Adrenal gland (tissue), 12 donors: Measurements from ENCODE around the gene FAM20A. TPM values are rescaled to one million over a fixed set of nuclear protein-coding genes. Genes with fewer than 3 reads are reported as not detected.
A peak's percentile ranks its signal among the peaks of the same experiment; 100 is the strongest.

Source experiments
- DNase-seq, 7 donors: peaks; one replicate each; pipeline ENCODE4 v3.0.0-alpha.2; 2019 to 2020
- H3K27ac ChIP-seq, 5 donors: fragments of 200-600 bp; sonication (generic) in 4 of 5; 1 replicate in 3 of 5; 2 replicates in 2 of 5; pipeline versions ENCODE4 v1.5.1 to v1.8.0; 2016 to 2020; ENCODE audit warnings: mild to moderate bottlenecking in 1 of 5
- H3K27me3 ChIP-seq: fragments of 200-600 bp; 2 replicates; pipeline ENCODE4 v1.8.0; 2021
- H3K36me3 ChIP-seq, 2 donors: fragments of 200-600 bp; replicated peaks in 1 of 2; 1 replicate in 1 of 2; 2 replicates in 1 of 2; pipeline versions ENCODE4 v1.5.1 to v1.8.0; 2018 to 2022
- H3K4me1 ChIP-seq, 2 donors: fragments of 200-600 bp; replicated peaks in 1 of 2; 1 replicate in 1 of 2; 2 replicates in 1 of 2; pipeline versions ENCODE4 v1.5.1 to v1.8.0; 2018 to 2021
- H3K4me3 ChIP-seq, 4 donors: fragments of 200-600 bp; sonication (generic) in 3 of 4; one replicate each; pipeline ENCODE4 v1.5.1; 2016 to 2018
- H3K9me3 ChIP-seq, 3 donors: fragments of 200-600 bp; sonication (generic) in 1 of 3; replicated peaks in 1 of 3; 1 replicate in 2 of 3; 2 replicates in 1 of 3; pipeline versions ENCODE4 v1.5.1 to v1.8.0; 2016 to 2021
- CTCF ChIP-seq, 6 experiments: fragments of 450-650 bp in 4 of 6; fragments of 200-600 bp in 2 of 6; sonication (generic) in 1 of 6; IDR thresholded peaks; 1 replicate in 5 of 6; 2 replicates in 1 of 6; pipeline versions ENCODE4 v1.5.1 to v1.8.0; 2016 to 2021; ENCODE audit warnings: antibody characterized with exemption in 6 of 6, mild to moderate bottlenecking in 2 of 6, moderate library complexity in 1 of 6
- POLR2A ChIP-seq, 2 donors: fragments of 450-650 bp; IDR thresholded peaks; one replicate each; pipeline ENCODE4 v1.6.1; 2017; ENCODE audit warnings: antibody characterized with exemption in 2 of 2, mild to moderate bottlenecking in 2 of 2, moderate library complexity in 1 of 2
- WGBS, 4 donors: extraction: QIAGEN DNeasy Blood & Tissue Kit in 2 of 4; methylation state at CpG; one replicate each; pipeline versions ENCODE4 v1.1.5 to v1.1.7; 2013 to 2017; 5-methylcytosine and 5-hydroxymethylcytosine counted together
- intact Hi-C, 2 donors: fragments of 100-400 bp; cut with DNase I; formaldehyde crosslinking; loops; one replicate each; pipeline versions ENCODE4 v1.14.1 to v1.15.0; 2022 to 2023
- polyA plus RNA-seq, 3 donors: library from polyadenylated mRNA; stranded (reverse); fragments of 200-250 nt in 2 of 3; fragments of 350-450 nt in 1 of 3; fragmentation: Illumina TruSeq in 1 of 3; extraction: RNeasy Lipid Tissue Mini Kit (QIAGEN cat#74804) in 1 of 3; gene quantifications; one replicate each; pipeline ENCODE4 v1.2.3, GENCODE V29; 2013 to 2014
- total RNA-seq, 9 donors: library from RNA; depleted of rRNA in 4 of 9; stranded (reverse); fragments of >200 nt in 4 of 9; fragments of 120-200 nt in 1 of 9; fragmentation: NEBNext Ultra II Directional in 1 of 9; extraction: Animal tissue kit (Norgen Biotek cat#: 25700) in 1 of 9; gene quantifications; one replicate each; pipeline versions ENCODE4 v1.1.0 to v1.2.4, GENCODE V29; 2013 to 2023
- donor health status: healthy with polysubstance abuse.
- donor health status: Bipolar disorder and iron deficiency.
- donor health status: DM: yes; HTN: yes; CAD: no.
- donor health status: DM: no; HTN: no; CAD: no.
- donor health status: DM: no; HTN: no; CAD: no.
- donor health status: DM: yes; HTN: yes; CAD: no.

FAM20A gene
- total and polyA plus RNA-seq, 12 donors, result 0.67 to 25.9 (median 8.1) TPM

GRCh38 chr17:68608515-68609130 lies 7.5 kb upstream of the FAM20A start:
- H3K4me3 ChIP-seq, result no peak overlapping the region
- H3K27me3 ChIP-seq, result no peaks in the 10 kb centered on the region
- intact Hi-C loops, result no loop called here
- no peaks in the 10 kb centered on the region for H3K36me3 ChIP-seq
- H3K9me3 ChIP-seq, result peaks cover 0 to 15% (median 8%) of the 10 kb centered on the region in 3 donors
- WGBS, 4 donors, result 91 to 100% (median 95%) methylated on average over 1 of the region's 1 CpG
- H3K27ac ChIP-seq, result no peak overlapping the region
- no peaks in the 10 kb centered on the region for H3K4me1 ChIP-seq
- DNase-seq, result no peak
- TF ChIP-seq POLR2A (IDR thresholded peaks at IDR 0.05) (no peak), CTCF (IDR thresholded peaks at IDR 0.05) (no peak)

- no peaks in the 10 kb centered on the region for H3K4me1 ChIP-seq
- H3K36me3 ChIP-seq, result no peaks in the 10 kb centered on the region
- DNase-seq, result no peak
- no peak overlapping the region for H3K4me3 ChIP-seq
- intact Hi-C loops, result no loop called here
- WGBS, 4 donors, result 75 to 91% (median 79%) methylated on average over 2 of the region's 2 CpGs
- H3K27me3 ChIP-seq, result peaks cover 6% of the 10 kb centered on the region
- TF ChIP-seq CTCF (IDR thresholded peaks at IDR 0.05) (no peak), POLR2A (IDR thresholded peaks at IDR 0.05) (no peak)
- H3K9me3 ChIP-seq, result peaks cover 0 to 15% (median 8%) of the 10 kb centered on the region in 3 donors
- H3K27ac ChIP-seq, result no peak overlapping the region
Measured at GRCh38 chr17:68606451-68607307, 5.5 kb upstream of the FAM20A start.

- TF ChIP-seq CTCF (IDR thresholded peaks at IDR 0.05) (no peak), POLR2A (IDR thresholded peaks at IDR 0.05) (no peak)
- Histone ChIP-seq H3K36me3 (no peaks in the 10 kb centered on the region), H3K27me3 (peaks cover 14% of the 10 kb centered on the region), H3K27ac (no peak overlapping the region), H3K4me1 (peaks cover 4 to 5% of the 10 kb centered on the region in 2 donors), H3K9me3 (peaks cover 0 to 15% (median 8%) of the 10 kb centered on the region in 3 donors), H3K4me3 (no peak overlapping the region)
- 21 to 46% (median 29%) methylated on average over 1 of the region's 1 CpG for WGBS, 4 donors
- no peak for DNase-seq
- intact Hi-C loops, result no loop called here
Measured at GRCh38 chr17:68605914-68606313, 4.7 kb upstream of the FAM20A start.

- 75 to 92% (median 83%) methylated on average over 3 of the region's 3 CpGs for WGBS, 4 donors
- H3K27ac ChIP-seq, result peak overlapping the region in 4 of 5 donors; percentile 17 to 70 (median 36)
Measured at GRCh38 chr17:68603656-68604055, 2.5 kb upstream of the FAM20A start.

More at GRCh38 chr17:68603656-68604055, 2.5 kb upstream of the FAM20A start:
- Histone ChIP-seq H3K4me3 (no peak overlapping the region), H3K27me3 (peaks cover 26% of the 10 kb centered on the region), H3K4me1 (peaks cover 5 to 12% of the 10 kb centered on the region in 2 donors), H3K9me3 (peaks cover 0 to 7% (median under 1%) of the 10 kb centered on the region in 3 donors), H3K36me3 (no peaks in the 10 kb centered on the region)
- intact Hi-C loops, result no loop called here
- DNase-seq, result no peak
- TF ChIP-seq POLR2A (IDR thresholded peaks at IDR 0.05) (no peak), CTCF (IDR thresholded peaks at IDR 0.05) (no peak)
